Stimulated activated naive CD4-positive, alpha-beta T cell (primary cell): ENCODE data around the gene ATP8B3.
"Not testable (repeated sequence)": the region's sequence is repeated elsewhere in the genome, so short reads cannot be mapped to it uniquely, and the experiment has no call there.

Experiments
- DNase-seq, 6 experiments: peaks; one replicate each; lab custom pipeline; 2025; lab: John Stamatoyannopoulos, UW

The ATP8B3 gene

GRCh38 chr19:1815605-1816529 lies 3.8 kb upstream of the ATP8B3 start:
- no peak for DNase-seq

GRCh38 chr19:1814833-1815604 lies 2.9 kb upstream of the ATP8B3 start:
- no peak for DNase-seq

DNA sequence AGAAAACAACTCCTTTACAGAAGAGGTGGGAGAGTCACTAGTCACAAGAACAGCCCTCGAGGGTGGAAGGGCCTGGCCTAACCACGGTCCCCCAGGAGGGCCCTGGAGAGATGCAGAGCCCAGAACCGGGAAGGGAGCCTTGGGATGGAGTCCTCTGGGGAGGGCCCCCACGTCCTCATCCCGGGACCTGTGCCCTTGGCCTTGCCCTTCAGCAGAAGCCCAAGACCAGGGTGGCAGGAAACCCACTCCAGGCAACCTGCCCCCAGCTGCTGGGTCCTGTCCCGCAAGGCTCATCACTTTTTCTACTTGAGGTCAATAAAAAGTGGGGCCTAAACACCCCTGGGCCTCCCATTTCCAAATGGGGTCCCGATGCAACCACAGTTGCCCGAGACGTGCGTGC lies 2.3 kb upstream of the ATP8B3 start:
- no peak for DNase-seq

GRCh38 chr19:1813192-1814182 lies 1.4 kb upstream of the ATP8B3 start:
- no peak for DNase-seq

DNA sequence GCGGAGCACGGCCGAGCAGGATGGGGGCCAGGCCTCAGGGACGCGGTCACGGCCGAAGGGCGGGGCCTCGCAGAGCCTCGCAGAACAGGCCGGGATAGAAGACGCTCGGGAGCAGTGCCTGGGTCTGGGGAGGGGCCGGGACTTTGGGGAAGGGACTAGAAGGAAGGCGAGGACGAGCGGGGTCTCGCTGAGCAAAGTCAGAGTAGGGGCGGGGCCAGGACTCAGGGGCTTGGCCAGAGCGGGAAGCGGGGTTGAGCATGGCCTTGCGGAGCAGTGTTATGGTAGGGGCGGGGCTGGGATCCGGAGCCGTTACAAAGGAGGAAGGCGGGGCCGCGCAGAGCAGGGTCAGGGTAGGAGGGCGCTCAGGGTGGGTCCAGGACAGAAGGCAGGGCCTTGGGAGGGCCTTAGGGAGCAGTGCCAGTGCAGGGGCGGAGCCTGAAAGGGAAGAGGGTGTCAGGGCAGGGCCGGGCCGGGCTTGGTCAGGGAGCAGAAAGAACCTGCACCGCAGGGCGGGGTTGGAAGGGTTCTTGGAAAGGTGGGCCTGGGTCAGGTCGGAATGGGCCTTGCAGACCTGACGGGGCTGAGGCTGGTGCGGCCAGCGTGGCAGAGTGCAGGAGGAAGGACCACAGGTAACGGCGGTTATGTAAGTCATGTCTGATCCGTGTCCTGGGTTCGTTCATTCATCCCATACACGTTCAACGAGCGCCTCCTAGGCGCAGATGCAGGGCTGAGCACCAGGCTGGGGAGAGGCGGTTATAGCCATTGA lies 533 bp upstream of the ATP8B3 start:
- peak; percentile 71 to 85 (median 84) for DNase-seq

- DNase-seq = peak in 2 of 6 experiments; percentile 15 to 52
Observed at GRCh38 chr19:1811472-1811894, 593 bp downstream of the ATP8B3 start.

- no peak for DNase-seq
Observed at GRCh38 chr19:1810439-1811160, 1.5 kb downstream of the ATP8B3 start.

- DNase-seq = no peak
Observed at GRCh38 chr19:1809678-1810077, 2.4 kb downstream of the ATP8B3 start.

DNA sequence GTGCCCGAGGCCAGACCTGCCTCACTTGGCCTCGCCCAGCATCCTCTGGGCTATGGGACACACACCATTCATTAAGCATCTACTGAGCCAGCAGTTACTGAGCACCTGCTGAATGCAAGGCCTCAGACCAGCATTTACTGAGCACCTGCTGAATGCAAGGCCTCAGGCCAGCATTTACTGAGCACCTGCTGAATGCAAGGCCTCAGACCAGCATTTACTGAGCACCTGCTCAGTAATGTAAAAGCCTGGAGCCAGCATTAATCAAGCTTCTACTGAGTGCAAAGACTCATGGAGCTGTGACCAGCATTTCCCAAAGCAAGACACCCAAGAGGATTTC lies 3.7 kb downstream of the ATP8B3 start:
- no peak for DNase-seq

GRCh38 chr19:1807695-1808394 lies 4.2 kb downstream of the ATP8B3 start:
- DNase-seq = no peak

DNA sequence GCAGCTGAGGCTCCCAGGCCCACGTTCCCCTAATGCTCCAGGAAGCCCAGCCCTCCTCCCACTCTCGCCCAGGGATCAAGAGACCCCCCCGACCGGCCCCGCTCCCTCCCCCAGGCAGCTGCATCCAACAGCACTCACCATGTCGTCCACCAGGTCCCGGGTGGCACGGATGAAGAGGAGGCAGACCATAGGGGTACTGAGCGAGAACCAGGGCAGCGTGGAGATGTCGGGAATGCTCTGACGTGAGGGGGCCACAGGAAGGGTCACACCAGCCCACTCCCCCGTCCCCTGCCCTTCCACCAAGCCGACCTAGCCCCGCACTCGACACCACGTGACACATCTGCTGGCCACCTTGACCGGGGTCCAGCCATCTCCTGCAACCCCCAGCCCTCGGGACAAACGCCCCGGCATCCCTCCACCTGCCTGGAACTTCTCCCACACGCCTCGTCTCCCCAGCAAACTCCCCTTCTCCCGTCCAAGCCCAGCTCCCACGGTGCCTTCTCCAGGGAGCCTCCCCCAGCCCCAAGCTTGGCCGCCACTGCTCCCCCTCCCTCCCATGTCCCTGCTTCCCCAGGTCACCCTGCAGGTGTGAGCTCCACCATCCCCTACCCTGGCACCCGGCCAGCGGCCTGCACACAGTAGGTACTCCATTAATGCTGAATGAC lies 4.9 kb downstream of the ATP8B3 start:
- DNase-seq = no peak

DNA sequence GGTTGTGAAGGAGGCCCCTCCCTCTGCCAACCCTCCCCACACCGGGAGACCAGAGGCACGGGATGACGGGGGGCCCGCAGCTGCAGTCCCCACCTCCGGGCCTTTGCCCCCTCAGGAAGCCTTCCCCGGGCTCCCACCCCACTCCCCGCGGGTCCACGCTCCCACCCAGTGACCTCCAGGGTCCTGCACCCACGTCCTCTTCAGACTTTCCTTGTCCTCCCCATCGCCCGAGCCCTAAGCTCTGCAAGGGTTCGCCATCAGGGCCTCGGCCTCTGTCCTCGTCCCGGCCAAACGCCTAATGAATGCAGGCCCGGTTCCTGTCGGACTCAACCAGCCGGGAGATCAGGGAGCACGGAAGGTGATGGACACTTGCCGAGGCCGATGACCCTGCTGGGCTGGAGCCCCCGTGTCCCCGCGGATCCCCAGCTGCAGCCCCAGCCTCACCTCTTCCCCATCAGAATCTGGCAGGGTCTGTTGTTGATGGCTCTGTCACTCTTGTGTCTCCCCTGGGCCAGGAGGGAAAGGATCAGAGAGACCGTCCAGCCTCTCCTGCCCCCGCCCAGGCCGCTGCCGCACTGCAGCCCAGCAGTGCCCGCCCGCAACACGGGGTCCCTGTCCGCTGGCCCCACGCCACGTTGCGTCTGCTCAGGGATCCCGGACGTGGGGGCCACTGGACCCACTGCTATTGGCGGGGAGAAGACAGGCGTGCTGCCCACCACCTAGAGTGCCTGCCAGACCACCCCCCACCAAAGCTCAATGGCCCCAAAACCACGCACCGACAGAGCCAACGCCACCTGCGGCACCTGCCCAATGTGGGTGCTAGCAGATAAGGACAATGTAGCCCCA lies 5.7 kb downstream of the ATP8B3 start:
- DNase-seq = no peak

GRCh38 chr19:1805401-1806183 lies 6.5 kb downstream of the ATP8B3 start:
- no peak for DNase-seq

DNA sequence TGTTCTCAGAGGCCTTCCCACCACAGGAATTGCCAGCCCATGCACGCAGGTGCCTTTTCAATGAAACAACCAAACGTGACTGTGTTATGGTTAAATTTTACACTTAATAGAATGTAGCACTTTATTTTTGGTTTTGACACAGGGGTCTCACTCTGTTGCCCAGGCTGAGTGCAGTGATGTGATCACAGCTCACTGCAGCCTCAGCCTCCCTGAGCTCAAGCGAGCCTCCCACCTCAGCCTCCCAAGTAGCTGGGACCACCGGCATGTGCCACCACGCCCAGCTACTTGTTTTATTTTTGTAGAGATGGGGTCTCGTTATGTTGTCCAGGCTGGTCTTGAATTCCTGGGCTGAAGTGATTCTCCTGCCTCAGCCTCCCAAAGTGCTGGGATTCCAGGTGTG lies 7.2 kb downstream of the ATP8B3 start:
- no peak for DNase-seq

GRCh38 chr19:1799695-1800342 lies 12.3 kb downstream of the ATP8B3 start:
- DNase-seq = no peak

- not testable (repeated sequence) for DNase-seq
Observed at GRCh38 chr19:1797313-1797712, 14.8 kb downstream of the ATP8B3 start.
